ENCODE data around the gene TTYH1.

TTYH1 gene

DNA sequence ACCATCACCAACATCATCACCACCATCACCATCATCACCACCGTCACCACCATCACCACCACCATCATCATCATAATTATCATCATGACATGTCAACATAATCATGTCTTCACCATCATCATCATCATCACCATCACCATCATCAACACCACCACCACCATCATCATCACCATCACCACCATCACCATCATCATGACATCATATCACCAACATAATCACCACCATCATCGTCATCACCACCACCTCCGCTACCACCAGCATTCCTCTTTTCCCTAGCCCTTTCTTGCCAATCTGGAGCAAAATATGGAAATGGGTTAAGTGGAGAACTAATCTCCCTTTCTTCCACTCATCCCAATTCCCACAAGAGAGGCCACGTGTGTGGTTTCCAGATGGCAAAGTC, 1.1 kb upstream of the TTYH1 start:
- no peak overlapping the region for H3K27ac ChIP-seq (replicated peaks)
- no peak for DNase-seq (ENCODE audit: low read depth in 1 of 2, low spot score in 1 of 2)
- no peak overlapping the region for H3K4me3 ChIP-seq (replicated peaks; ENCODE audit: insufficient read depth, low read length)
- no peak for TF ChIP-seq CTCF (IDR thresholded peaks at IDR 0.05; ENCODE audit: insufficient read depth, low read length)
- TF ChIP-seq SPI1 (IDR thresholded peaks at IDR 0.05; ENCODE audit: borderline replicate concordance, low read depth): no peak
- TF ChIP-seq, protein P1, sequence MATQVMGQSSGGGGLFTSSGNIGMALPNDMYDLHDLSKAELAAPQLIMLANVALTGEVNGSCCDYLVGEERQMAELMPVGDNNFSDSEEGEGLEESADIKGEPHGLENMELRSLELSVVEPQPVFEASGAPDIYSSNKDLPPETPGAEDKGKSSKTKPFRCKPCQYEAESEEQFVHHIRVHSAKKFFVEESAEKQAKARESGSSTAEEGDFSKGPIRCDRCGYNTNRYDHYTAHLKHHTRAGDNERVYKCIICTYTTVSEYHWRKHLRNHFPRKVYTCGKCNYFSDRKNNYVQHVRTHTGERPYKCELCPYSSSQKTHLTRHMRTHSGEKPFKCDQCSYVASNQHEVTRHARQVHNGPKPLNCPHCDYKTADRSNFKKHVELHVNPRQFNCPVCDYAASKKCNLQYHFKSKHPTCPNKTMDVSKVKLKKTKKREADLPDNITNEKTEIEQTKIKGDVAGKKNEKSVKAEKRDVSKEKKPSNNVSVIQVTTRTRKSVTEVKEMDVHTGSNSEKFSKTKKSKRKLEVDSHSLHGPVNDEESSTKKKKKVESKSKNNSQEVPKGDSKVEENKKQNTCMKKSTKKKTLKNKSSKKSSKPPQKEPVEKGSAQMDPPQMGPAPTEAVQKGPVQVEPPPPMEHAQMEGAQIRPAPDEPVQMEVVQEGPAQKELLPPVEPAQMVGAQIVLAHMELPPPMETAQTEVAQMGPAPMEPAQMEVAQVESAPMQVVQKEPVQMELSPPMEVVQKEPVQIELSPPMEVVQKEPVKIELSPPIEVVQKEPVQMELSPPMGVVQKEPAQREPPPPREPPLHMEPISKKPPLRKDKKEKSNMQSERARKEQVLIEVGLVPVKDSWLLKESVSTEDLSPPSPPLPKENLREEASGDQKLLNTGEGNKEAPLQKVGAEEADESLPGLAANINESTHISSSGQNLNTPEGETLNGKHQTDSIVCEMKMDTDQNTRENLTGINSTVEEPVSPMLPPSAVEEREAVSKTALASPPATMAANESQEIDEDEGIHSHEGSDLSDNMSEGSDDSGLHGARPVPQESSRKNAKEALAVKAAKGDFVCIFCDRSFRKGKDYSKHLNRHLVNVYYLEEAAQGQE (IDR thresholded peaks at IDR 0.05; ENCODE audit: insufficient replicate concordance, low read depth): no peak
- TF ChIP-seq POLR2AphosphoS5 (IDR thresholded peaks at IDR 0.05; ENCODE audit: low read depth): no peak
- no peak for TF ChIP-seq GABPA (IDR thresholded peaks at IDR 0.05; ENCODE audit: low read depth)
- peaks cover 30% of the 10 kb centered on the region for H3K27me3 ChIP-seq (ENCODE audit: insufficient read depth, poor library complexity, severe bottlenecking)

- TF ChIP-seq GABPA (IDR thresholded peaks at IDR 0.05; ENCODE audit: low read depth) (no peak), POLR2AphosphoS5 (IDR thresholded peaks at IDR 0.05; ENCODE audit: low read depth) (no peak), CTCF (IDR thresholded peaks at IDR 0.05; ENCODE audit: insufficient read depth, low read length) (no peak), SPI1 (IDR thresholded peaks at IDR 0.05; ENCODE audit: borderline replicate concordance, low read depth) (no peak)
- TF ChIP-seq, protein P1 (IDR thresholded peaks at IDR 0.05; ENCODE audit: insufficient replicate concordance, low read depth): no peak
- no peak for DNase-seq (ENCODE audit: low read depth in 1 of 2, low spot score in 1 of 2)
- Histone ChIP-seq H3K4me3 (replicated peaks; ENCODE audit: insufficient read depth, low read length) (no peak overlapping the region), H3K27me3 (ENCODE audit: insufficient read depth, poor library complexity, severe bottlenecking) (peaks cover 39% of the 10 kb centered on the region), H3K27ac (replicated peaks) (no peak overlapping the region)
Observed at GRCh38 chr19:54415901-54416673, 823 bp downstream of the TTYH1 start.

GRCh38 chr19:54416695-54417491, 1.6 kb downstream of the TTYH1 start:
- peaks cover 39% of the 10 kb centered on the region for H3K27me3 ChIP-seq (ENCODE audit: insufficient read depth, poor library complexity, severe bottlenecking)
- DNase-seq (ENCODE audit: low read depth in 1 of 2, low spot score in 1 of 2): no peak
- H3K4me3 ChIP-seq (replicated peaks; ENCODE audit: insufficient read depth, low read length): no peak overlapping the region
- TF ChIP-seq GABPA (IDR thresholded peaks at IDR 0.05; ENCODE audit: low read depth) (no peak), SPI1 (IDR thresholded peaks at IDR 0.05; ENCODE audit: borderline replicate concordance, low read depth) (no peak), POLR2AphosphoS5 (IDR thresholded peaks at IDR 0.05; ENCODE audit: low read depth) (no peak), CTCF (IDR thresholded peaks at IDR 0.05; ENCODE audit: insufficient read depth, low read length) (no peak)
- TF ChIP-seq, protein P1 (IDR thresholded peaks at IDR 0.05; ENCODE audit: insufficient replicate concordance, low read depth): no peak
- H3K27ac ChIP-seq (replicated peaks): no peak overlapping the region
